ENCODE data around the gene CLDN4. TPM values are rescaled to one million over a fixed set of nuclear protein-coding genes. Genes with fewer than 3 reads are reported as not detected.

Gene CLDN4
- total and polyA plus RNA-seq, 2 donors (not counting 3 experiments of a cell fraction or from before 2014, with no cell fraction given), result 0.13 to 0.15 TPM

GRCh38 chr7:73812996-73813395, 17.8 kb upstream of the CLDN4 start:
- no peak overlapping the region for H3K4me3 ChIP-seq (replicated peaks in 1 of 3; ENCODE audit: insufficient read depth in 1 of 3, low read depth in 1 of 3, low read length in 3 of 3)
- no peak overlapping the region for H3K27ac ChIP-seq (ENCODE audit: insufficient read depth, low read depth, low read length)
- TF ChIP-seq GATA2 (IDR thresholded peaks at IDR 0.05; ENCODE audit: insufficient read depth, insufficient read length, low read depth, low read length) (no peak), POLR2AphosphoS5 (IDR thresholded peaks at IDR 0.05; ENCODE audit: insufficient read depth, low read depth, low read length) (no peak), EZH2 (IDR thresholded peaks at IDR 0.05; ENCODE audit: borderline replicate concordance, low read depth, low read length, severe bottlenecking) (no peak), MAX (IDR thresholded peaks at IDR 0.05; ENCODE audit: insufficient read depth, insufficient read length) (no peak), FOS (IDR thresholded peaks at IDR 0.05; ENCODE audit: borderline replicate concordance, insufficient read depth, low read length) (no peak), POLR2A (IDR thresholded peaks at IDR 0.05; ENCODE audit: low read depth, low read length) (no peak), JUN (IDR thresholded peaks at IDR 0.05; ENCODE audit: borderline replicate concordance, insufficient read depth, insufficient read length, low read depth) (no peak), MYC (IDR thresholded peaks at IDR 0.05; ENCODE audit: low read depth, low read length) (no peak)
- TF ChIP-seq, protein P1, sequence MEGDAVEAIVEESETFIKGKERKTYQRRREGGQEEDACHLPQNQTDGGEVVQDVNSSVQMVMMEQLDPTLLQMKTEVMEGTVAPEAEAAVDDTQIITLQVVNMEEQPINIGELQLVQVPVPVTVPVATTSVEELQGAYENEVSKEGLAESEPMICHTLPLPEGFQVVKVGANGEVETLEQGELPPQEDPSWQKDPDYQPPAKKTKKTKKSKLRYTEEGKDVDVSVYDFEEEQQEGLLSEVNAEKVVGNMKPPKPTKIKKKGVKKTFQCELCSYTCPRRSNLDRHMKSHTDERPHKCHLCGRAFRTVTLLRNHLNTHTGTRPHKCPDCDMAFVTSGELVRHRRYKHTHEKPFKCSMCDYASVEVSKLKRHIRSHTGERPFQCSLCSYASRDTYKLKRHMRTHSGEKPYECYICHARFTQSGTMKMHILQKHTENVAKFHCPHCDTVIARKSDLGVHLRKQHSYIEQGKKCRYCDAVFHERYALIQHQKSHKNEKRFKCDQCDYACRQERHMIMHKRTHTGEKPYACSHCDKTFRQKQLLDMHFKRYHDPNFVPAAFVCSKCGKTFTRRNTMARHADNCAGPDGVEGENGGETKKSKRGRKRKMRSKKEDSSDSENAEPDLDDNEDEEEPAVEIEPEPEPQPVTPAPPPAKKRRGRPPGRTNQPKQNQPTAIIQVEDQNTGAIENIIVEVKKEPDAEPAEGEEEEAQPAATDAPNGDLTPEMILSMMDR (IDR thresholded peaks at IDR 0.05; ENCODE audit: extremely low read depth in 1 of 2, insufficient read depth in 1 of 2, low read depth in 1 of 2, low read length in 2 of 2), result no peak
- DNase-seq (ENCODE audit: low read depth, low spot score) (no peak), FAIRE-seq (no peak)
- intact Hi-C loops (cut with micrococcal nuclease), result loop anchor here (5.0 kb wide), 1 partner anchor 214 kb away; the partner anchor contains the start of gene ELN
- BruUV-seq (replicated peaks), result no TSS peak
- no peaks in the 10 kb centered on the region for H3K9me1 ChIP-seq (replicated peaks; ENCODE audit: control insufficient read depth, extremely low read depth, insufficient read depth, low read length)
- dilution Hi-C loops (cut with MboI; ENCODE audit: extremely low pct_ligation_motif_present, low sequenced_read_pairs), result no loop called here
- no peak overlapping the region for H3K9ac ChIP-seq (replicated peaks; ENCODE audit: extremely low read depth, insufficient read depth, low read length)
- no peaks in the 10 kb centered on the region for H3K4me1 ChIP-seq (ENCODE audit: control insufficient read depth, extremely low read depth, insufficient read depth, low read length)
- no peaks in the 10 kb centered on the region for H3K9me3 ChIP-seq (replicated peaks; ENCODE audit: control insufficient read depth, insufficient read depth, low read length)
- CTCF ChIA-PET, result interaction anchor here (1.3 to 7.7 kb wide), 4 partner anchors 10 to 43 kb away, joined by 5 to 110 read pairs (median 14); no protein-coding TSS in a partner anchor
- H3K27me3 ChIP-seq (ENCODE audit: control insufficient read depth in 2 of 2, insufficient read depth in 2 of 2, low read length in 2 of 2), result no peaks in the 10 kb centered on the region
- no peak overlapping the region for H2AFZ ChIP-seq (ENCODE audit: low read depth, low read length)
- H4K20me1 ChIP-seq (replicated peaks; ENCODE audit: control insufficient read depth, extremely low read depth, insufficient read depth, low read length), result no peaks in the 10 kb centered on the region
- H3K4me2 ChIP-seq (ENCODE audit: insufficient read depth, low read length), result no peak overlapping the region
- H3K79me2 ChIP-seq (ENCODE audit: control insufficient read depth, insufficient read depth, low read length), result no peaks in the 10 kb centered on the region
- POLR2A ChIA-PET, result no interaction called here
- H3K36me3 ChIP-seq (ENCODE audit: control insufficient read depth in 2 of 2, extremely low read depth in 1 of 2, insufficient read depth in 2 of 2, low read length in 2 of 2), result no peaks in the 10 kb centered on the region
